GM19043 (cell line): ENCODE data around the gene RMDN2.

Source experiments
- ATAC-seq: cut with Tn5 transposase; IDR thresholded peaks from one replicate; pipeline ENCODE4 v1.9.1; 2021; ENCODE audit warnings: low read depth; ENCODE audit not compliant: unreplicated experiment

RMDN2 gene, protein sequence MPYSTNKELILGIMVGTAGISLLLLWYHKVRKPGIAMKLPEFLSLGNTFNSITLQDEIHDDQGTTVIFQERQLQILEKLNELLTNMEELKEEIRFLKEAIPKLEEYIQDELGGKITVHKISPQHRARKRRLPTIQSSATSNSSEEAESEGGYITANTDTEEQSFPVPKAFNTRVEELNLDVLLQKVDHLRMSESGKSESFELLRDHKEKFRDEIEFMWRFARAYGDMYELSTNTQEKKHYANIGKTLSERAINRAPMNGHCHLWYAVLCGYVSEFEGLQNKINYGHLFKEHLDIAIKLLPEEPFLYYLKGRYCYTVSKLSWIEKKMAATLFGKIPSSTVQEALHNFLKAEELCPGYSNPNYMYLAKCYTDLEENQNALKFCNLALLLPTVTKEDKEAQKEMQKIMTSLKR

DNA sequence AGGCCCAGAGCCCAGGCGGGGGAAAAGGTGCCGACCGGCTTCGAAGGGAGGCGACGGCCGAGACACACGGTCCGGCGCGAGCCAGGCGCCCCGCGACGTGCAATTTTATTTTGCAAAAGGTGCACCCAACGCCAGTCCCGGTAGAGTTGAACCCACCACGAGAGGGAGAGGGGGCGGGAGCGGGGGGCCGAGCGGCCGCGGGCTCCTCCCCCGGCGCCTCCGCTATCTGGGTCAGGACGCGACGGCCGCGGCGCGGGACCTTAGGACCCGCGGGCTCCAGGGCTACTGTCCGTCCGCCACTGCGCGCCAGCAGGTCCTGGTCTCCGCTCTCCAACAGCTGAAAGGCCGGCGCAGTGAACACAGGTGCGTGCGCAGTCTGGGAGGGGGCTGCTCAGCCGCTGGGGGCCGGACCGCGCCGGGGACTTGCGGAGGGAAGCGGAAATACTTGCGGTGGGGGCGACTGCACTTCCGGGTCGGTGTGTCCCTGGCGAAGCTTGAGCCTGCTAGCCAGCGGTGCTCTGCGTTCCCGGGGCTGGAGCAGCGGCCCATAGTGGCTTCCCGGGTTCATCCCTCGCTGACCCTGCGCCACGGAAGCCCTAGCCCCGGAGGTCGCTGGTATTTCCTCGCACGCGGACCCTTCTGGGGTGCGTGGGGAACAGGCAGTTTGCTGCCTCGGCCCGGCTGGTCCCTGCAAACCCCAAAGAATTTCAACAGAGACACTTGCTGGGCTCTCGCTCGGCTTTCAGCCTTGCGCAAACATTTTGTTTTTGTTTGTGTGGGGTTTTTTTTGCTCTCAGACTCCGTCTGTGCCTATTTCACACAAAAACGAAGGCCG, at the start of gene RMDN2:
Gene RMDN2 (plus strand): TSS at position 225 of the 835 bp plus-strand sequence. CDS start 3,991 bp downstream, outside the sequence.
- ATAC-seq, result peak; percentile 83

- no peak for ATAC-seq
Measured at GRCh38 chr2:37875403-37875906, 49.6 kb upstream of the RMDN2 start.

DNA sequence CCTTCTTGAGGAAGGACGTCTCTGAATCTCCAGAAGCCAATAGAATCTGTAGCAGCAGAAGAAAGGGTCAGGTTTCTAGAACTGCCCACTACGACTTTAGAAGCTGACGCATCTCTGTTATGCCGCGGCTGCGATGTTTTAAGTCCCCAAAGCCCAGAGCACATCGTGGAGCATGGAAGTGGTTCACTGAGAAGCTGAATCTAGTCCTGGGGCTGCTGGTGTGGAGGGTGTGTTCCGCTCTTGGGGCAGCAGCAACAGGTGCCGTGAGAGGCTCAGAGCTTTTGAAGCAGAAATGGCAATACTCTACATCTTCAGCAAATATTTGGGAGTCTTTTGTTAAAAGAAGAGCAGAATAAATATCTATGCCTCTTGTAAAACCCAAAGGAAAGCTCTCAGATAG, 48.9 kb upstream of the RMDN2 start:
- no peak for ATAC-seq

DNA sequence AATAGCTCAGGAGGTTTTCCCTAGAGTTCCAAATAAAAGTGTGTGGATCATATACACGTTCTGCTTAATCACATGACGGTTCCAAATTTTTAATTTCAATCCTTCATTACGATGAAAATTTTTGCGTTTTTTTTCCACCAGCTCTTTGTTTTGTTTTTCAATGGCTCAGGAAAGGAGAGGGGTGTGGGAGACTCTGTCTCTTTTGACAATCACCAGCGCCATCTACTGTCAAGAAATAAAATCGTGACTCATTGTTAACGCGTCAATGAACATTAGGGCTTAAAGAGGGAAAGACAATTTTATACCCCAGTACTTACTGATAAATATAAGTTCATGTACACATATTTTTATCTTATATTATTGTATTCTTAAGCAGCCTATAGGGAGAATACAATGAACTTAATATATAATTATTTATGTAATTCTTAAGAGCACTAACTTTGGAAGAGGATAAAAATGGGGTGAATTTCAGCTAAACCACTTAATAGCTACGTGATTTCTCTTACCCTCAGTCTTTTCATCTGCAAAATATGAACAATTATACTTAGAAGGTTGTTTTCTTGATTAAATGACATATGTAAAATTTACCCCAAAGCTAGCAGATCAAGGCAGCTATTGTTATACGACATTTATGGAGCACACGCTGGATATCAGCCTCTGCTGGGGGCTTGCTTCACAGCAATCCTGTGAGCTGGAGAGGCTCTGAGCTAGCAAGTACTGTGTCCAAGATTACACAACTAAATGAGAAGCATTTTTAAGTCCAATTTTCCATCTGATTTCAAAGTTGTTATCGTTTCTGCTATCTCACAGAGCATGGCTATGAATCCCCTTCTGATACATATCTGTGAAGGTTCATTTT, 47.4 kb upstream of the RMDN2 start:
- ATAC-seq, result no peak

- no peak for ATAC-seq
Measured at GRCh38 chr2:37878536-37878935, 46.6 kb upstream of the RMDN2 start.

- ATAC-seq, result no peak
Measured at GRCh38 chr2:37880551-37880950, 44.5 kb upstream of the RMDN2 start.

DNA sequence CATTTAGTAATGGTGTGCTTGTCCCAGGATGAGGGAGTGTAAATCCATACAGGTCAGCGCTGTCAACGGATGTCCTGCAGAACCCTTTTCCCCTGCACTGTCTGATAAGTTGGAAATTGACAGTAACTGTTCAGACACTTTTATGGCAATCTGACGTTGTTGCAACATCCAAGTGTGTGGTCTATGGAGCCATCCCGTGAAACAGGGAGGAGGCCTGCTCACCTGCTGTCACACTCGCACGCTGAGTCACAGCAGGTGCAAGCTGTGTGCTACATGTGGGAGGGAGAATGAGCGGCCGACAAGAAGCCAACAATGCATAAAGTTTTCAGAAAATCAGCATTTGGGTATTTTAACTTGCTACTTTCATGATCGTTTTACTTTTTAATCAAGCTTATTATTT, 43.7 kb upstream of the RMDN2 start:
- no peak for ATAC-seq

DNA sequence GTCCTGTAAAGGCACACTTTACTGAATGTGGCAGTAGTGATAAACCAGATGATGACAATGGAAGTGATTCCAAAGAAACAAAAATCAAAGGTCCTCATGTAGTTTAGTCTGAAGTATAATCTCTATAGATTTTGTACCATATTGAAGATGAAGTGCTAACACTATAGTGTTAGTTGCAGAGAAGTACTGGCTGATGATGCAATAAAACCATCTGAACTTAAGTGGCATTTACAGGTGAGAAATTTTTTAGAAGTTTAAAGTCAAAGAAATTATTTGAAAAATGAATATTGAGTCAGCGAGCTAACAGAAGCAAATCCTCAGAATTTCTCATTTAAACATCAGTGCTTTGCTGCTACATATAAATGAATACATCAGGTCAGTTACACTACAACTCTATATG, 43.1 kb upstream of the RMDN2 start:
- no peak for ATAC-seq

- no peak for ATAC-seq
Measured at GRCh38 chr2:37883518-37883917, 41.6 kb upstream of the RMDN2 start.

- ATAC-seq, result no peak
Measured at GRCh38 chr2:37885329-37885993, 39.6 kb upstream of the RMDN2 start.

GRCh38 chr2:37886745-37887144, 38.3 kb upstream of the RMDN2 start:
- no peak for ATAC-seq

DNA sequence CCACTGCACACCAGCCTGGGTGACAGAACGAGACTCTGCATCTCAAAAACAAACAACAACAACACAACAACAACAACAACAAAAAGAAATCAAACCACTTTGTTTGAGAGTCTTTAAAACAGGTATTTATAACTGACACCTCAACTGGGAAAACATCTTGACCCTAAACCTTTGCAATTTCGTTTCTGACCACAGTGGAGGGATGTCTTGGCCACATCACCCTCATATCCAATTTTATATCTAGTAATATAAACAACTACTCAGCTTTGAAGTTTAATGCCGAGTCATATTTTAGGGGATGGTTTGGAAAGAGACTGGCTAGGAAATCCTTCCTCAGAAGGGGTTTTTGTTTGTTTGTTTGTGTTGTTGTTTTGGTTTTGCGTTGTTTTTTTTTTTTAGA, 37.8 kb upstream of the RMDN2 start:
- ATAC-seq, result no peak

DNA sequence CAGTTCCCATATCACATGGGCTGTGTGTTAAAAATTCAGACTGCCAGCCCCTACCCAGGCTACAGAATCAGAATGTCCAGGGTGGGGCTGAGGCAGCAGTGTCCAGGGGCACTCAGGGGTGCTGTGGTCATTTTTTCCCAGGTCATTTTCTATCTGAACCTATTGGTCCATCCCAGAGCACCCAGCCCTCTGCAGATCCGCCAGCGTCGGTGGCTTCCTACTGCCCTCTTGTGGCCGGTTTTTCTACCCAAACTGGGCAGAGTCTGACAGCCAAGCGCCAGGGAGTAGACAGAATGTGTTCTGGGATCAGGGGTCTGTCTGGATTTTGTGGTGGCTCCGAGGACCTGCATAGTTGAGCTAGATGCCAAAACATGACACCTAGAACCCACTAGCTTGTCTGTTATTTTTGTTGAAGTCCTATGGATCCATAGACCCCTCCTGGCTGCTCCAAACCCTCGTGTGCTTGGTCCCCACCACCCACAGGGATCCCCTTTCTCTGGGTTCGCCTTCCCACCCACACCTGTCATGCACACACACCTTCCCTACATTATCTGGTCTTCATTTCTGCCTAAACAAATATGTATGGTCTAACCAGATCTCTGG, 34.1 kb upstream of the RMDN2 start:
- ATAC-seq, result no peak

DNA sequence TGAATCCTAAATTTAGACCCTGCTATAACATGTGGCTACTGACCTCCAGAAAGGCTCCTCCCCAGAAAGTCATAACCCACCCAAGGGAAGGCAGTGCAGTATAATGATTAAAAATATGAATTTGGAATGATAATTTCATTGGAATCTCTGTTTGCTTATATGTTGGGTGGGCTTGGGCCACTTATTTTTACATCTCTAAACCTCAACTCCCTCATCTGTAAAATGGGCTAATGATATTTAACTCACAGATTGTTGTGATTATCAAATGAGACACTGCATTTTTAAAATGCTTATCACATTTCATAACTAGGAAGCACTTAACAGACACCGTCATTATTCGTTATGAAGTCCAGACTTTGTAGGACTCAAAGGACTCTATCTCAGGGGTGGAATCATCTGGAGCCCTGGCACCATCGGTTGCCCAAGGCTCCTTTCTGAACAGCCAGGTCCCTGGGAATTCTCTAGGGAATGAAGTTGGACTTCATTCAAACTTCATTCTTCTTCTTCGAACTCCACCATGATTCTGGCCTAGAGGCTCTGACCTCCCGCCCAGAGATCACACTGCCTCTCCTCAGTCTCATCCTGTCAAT, 33.1 kb upstream of the RMDN2 start:
- no peak for ATAC-seq

DNA sequence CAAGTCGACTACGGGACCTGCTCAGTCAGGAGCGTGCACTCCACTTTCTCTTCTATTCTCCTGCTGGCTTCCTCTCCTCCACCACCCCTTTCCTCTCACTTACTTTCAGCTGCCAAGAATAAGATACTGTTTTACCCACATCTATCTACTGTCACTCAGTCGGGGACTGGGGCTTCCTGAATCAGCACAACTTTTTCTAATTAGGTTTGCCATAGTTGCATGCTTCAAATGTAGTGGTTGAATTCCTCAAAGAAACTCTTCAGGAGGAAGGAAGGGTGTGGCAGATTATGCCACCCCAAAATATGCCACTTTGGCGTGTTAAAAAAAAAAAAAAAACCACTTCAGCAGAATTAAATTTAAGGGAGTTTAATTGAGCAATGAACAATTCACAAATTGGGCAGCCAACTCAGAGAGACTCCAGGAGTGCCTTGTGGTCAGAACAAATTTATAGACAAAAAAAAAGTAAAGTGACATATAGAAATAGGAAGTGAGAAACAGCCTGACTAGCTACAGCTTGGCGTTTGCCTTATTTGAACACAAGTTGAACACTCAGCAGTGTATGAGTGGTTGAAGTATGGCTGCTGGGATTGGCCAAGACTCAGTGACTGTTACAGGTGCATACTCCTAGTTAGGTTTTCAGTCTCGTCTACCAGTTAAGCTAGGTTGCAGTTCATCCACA, 32.5 kb upstream of the RMDN2 start:
- peak; percentile 66 for ATAC-seq

GRCh38 chr2:37893327-37893726, 31.8 kb upstream of the RMDN2 start:
- ATAC-seq, result no peak

DNA sequence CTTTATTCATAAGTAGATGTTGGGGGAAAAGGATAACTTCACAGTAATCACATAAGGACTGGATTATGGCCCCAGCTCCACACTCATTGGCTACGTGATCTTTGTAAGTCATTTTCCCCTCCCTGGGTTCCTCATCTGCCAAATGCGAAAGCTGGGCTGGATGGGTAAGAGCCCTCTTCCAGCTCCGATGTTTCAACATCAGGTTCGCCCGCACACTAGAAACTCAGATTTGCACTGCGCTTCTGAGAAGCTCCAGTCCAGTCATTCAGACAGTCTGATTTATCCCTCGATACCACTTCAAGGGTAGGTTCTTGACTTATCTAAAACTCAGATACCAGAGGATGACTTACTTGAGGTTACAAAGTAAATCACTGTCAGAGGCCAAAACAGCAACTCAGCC, 31.0 kb upstream of the RMDN2 start:
- no peak for ATAC-seq

- no peak for ATAC-seq
Measured at GRCh38 chr2:37894601-37895000, 30.5 kb upstream of the RMDN2 start.

DNA sequence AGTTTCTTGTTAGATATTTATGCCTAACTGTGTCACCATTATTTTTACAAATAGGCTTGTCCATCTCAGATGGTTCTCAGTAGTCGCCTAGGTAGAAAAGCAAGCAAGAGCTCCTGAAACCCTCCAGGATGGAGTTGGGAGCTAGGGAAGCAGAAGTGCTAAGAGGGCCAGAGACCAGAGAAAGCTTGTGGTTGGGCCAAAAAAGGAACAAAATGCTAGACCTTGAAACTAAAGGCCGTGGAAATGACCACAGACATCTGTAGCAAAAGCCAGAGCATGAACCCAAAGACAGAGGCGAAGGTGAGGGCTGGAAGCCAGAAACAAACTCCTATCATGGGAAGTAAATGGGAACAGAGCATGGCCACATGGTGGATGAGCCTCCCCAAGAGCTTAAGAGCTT, 29.9 kb upstream of the RMDN2 start:
- ATAC-seq, result no peak
